Stimulated activated CD4-positive, alpha-beta T cell treated with anti-CD3 and anti-CD28 coated beads, Interleukin-1b, Interleukin-23, amount 100 ng/mL, for 24 hours (primary cell): ENCODE results near the gene HS3ST3B1.
A peak's percentile ranks its signal among the peaks of the same experiment; 100 is the strongest.

Source experiments
- DNase-seq, 4 experiments: peaks; one replicate each; pipeline ENCODE4 v3.0.0-alpha.2; 2020; ENCODE audit warnings: low read depth in 4 of 4, low spot score in 1 of 4

The HS3ST3B1 gene

GRCh38 chr17:14352136-14352535 lies 51.3 kb downstream of the HS3ST3B1 start:
- no peak for DNase-seq

DNA sequence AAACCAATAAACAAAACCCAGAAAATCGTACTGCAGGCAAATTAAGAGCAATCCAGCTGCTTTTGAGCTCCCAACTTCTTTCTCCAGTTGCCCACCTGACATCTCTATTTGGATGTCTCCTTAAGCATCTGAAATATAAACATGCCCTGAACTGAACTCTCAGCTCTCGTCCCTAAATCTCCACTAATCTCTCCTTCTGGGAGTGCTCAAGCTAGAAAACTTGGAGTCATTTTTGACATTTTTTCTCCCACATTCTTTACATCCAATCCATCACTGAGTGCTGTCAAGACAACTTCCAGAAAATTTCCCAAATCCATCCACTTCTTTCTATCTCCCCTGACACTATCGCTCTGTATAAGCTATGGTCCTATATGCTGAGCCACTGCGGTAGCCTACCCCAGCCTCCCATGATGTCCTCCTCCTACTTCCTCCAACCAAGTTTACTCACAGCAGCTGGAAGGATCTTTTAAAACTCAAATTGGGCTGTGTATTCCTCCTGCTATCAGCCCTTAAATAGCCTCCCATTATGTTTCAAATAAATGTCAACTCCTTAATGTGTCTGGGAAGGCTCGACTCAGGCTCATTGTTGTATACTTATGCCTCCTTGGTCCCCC lies 53.1 kb downstream of the HS3ST3B1 start:
- DNase-seq: no peak

- no peak for DNase-seq
These were observed 53.9 kb downstream of the HS3ST3B1 start for GRCh38 chr17:14354807-14355206.

DNA sequence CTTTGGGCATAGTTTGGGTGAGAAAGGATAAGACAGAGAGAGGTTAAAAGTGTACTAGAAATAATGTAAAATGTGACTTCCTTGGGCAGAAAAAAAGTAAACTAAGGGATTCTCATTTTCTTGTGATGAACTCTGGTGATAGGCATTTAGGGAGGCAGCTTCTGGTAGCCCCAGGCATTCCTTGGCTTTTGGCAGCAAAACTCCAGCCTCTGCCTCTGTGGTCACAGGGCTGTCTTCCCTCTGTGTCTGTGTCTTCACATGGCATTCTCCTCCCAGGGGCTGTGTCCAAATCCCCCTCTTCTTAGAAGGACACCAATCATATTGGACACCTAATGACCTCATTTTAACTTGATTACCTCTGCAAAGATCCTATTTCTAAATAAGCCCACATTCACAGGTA lies 54.7 kb downstream of the HS3ST3B1 start:
- DNase-seq: no peak

DNA sequence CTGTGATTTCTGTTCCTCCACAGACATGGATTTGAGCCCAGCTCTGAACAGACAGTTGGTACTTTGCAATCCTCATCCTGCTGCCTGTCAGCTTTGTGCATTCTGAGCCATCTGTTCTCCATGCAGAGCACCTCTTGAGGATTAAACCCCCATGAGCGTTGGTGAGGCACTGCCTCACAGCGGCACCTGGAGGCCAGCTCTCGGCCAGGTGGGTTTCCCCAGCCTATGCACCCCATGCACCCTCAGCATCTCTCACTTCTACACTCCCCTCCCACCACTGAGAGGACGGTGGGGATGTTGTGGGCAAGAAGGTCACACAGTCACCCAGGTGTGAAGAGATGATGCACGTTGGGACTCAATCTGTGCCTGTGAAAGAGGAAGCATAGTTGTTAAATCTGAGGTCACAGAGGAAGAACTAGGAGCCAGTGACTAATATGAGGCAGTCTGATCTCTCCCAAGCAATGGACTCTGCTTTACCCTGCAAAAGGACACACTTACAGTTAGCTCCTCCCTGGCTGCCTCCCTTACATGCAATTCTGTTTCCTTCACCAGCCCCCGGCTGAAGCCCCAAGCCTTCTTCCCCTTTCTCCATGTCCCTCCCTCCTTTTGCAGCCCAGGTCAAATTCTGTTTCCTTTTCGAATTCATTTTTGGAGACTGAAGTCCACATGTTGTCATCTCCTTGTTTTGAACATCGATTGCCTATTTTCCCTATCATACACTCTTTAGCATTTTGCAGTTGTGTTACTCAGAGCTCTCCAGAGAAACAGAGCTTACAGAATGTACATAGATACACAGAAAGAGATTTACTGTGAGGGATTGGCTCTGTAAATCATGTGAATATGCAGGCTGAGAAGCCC lies 58.5 kb downstream of the HS3ST3B1 start:
- peak in 1 of 4 experiments; percentile 24 for DNase-seq

- DNase-seq: no peak
These were observed 60.0 kb downstream of the HS3ST3B1 start for GRCh38 chr17:14360856-14361255.

GRCh38 chr17:14361470-14361869 lies 60.6 kb downstream of the HS3ST3B1 start:
- DNase-seq: no peak

DNA sequence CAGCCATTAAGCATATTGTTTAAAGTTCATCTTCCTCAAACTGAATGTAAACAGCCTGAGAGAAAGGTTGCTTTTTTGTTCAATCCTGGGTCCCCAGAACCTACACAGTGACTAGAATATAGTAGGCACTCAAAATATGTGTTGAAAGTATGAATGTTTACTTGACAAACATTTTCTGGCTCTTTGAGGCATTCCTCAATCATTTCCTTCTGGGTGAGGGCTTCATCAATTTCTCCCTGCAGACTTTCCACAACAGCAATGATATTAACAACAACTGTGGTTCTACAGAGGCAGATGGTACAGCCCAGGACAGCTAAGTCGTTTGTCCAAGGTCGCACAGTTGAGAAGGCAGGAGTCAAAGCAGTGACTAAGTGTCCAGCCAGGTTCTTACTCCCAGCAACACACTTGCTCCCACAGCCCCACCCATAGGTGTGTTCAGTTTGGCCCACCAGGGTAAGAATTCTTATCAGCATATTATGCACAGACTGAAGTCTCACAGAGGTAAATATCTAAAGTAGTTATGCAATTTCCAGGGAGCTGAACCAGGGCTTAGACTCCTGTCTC lies 61.1 kb downstream of the HS3ST3B1 start:
- no peak for DNase-seq

DNA sequence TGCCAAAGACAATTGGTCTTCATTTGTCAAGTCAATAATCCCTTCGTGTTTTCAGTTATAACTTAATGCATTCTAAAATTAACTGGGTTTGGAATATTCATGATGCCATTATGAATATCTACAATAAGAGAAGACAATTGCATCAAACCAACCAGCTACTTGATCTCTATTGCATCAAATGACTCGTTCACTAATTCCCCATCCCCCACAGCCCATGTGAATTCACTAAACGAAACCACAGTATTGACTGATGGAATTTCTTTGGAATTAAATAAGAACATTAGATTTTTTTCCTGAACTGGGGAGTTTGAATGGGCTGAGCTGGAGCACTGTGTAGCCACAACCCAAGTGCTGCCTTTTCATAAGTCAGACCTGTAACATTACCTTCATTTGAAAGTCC lies 65.3 kb downstream of the HS3ST3B1 start:
- no peak for DNase-seq

DNA sequence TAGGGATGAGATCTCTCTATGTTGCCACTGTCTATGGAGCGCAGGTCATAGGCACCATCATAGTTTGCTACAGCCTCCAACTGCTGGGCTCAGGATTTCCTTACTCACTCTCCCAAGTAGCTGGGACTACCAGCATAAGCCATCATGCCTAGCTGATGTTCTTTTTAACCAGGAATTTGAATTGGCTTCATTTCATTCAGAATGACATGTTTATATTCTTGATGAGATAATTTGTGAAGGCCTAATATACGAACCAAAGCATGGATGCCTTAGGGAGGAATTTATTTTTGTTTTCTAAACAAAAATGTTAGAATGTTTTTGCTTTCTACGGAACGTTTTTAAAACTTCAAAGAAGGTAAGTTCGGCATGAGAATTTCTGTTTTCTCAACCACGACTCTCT lies 71.6 kb downstream of the HS3ST3B1 start:
- DNase-seq: no peak

DNA sequence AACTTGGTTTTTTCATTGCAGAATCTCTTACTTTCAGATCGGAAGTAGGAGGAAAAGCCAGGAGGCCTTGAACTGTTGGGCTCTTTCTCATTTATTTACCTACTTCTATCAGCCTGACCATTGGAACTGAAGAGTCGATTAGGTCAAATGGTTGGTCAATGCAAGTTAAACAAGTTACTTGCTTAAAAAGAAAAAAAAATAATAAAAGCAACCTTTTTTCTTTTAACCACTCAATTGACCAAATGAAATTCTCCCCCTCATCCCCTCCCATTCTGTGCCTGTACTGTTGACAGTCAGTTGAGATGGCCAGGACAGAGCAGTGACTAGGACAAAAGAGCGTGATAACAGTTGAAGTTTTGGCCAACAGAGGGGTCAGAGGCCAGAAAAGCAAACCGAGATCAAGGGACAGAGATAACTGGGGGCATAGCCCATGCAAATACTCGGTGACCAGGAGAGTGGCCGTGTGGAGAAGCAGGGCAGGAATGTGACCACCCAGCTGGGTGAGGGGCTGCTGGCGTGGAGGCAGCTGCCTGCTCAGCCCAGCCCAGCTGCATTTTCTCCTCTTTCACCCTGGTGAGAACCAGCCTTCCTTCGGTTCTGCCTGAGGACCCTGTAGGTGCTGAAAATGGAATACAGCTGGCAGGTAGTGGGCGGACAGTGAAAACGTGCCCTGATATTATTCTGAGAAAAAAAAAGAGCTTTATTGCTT lies 72.2 kb downstream of the HS3ST3B1 start:
- no peak for DNase-seq

- DNase-seq: no peak
These were observed 72.9 kb downstream of the HS3ST3B1 start for GRCh38 chr17:14373614-14374259.

GRCh38 chr17:14374268-14374667 lies 73.4 kb downstream of the HS3ST3B1 start:
- no peak for DNase-seq

DNA sequence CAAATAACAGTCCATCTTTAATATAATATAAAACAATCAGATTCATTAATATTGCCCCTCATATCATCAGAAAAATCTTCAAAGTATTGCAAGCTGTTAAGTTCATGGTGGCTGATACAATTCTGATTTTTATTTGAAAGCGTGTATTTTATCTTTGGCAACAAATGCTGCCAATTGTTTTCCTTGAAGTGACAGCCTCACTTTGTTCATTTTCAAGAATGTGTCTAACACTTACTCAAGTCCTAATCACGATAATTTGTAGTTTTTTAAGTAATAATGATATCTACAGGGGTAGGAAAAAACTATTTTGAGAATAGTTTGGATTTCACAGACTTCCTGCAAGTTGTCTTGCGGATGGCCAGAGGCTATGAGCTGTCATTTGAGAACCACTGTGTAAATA lies 75.8 kb downstream of the HS3ST3B1 start:
- DNase-seq: no peak

- no peak for DNase-seq
These were observed 80.7 kb downstream of the HS3ST3B1 start for GRCh38 chr17:14381606-14382005.

DNA sequence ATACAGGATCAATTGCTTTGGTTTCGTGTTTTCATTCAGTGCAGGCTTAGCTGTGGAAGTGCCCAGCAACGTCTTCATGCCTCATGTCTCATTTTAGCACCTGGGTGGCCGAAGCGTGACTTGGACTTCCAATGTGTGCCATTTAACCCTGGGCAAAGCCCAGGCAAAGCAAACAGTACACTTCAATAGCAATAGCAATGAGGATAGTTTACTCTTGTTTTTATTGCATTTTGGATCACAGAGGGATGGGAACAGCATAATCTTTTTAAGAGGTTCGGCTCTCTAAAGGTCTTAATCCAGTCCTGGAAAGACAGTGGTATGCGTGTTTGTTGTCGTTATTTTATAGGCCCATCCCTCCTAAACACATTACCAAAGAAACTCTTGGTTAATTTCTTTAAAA lies 86.2 kb downstream of the HS3ST3B1 start:
- DNase-seq: no peak

DNA sequence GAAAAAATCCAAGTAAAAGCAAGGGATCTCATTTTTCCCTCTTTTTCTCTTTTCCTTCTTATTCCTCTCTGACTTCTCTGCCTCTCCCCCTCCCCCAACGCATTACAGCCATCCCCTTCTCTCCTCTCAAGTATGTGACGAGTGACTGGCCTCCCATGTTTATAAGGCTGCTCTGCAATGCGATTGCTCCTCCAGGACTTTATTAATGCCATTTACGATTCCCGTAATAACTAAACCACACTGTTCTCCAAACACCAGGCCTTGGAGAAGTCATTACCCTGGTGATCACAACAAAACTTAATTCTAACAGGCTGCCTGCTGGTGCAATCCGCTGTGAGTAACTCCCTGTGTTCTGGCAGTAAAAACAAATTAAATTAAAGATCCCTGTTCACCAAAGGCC lies 88.8 kb downstream of the HS3ST3B1 start:
- no peak for DNase-seq

- DNase-seq: no peak
These were observed 92.8 kb downstream of the HS3ST3B1 start for GRCh38 chr17:14393723-14394122.

- no peak for DNase-seq
These were observed 94.4 kb downstream of the HS3ST3B1 start for GRCh38 chr17:14395255-14395654.

- DNase-seq: no peak
These were observed 95.7 kb downstream of the HS3ST3B1 start for GRCh38 chr17:14396547-14396946.

DNA sequence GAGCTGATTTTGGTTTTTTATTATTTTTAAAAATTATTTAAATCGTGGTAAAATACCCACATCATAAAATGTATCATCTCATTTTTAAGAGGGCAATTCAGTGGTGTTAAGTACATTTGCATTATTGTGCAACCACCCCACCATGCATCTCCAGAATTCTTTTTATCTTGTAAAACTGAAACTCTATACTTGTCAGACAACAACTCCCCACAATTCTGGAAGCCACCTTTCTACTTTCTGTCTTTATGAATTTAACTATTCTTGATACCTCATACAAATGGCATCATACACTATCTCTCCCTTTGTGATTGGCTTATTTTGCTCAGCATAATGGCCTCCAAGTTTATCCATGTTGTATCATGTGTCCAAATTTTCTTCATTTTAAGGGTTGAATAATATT lies 97.9 kb downstream of the HS3ST3B1 start:
- no peak for DNase-seq
